Activated T-cell treated with anti-CD3 and anti-CD28 coated beads for 1 hour (primary cell): ENCODE results near the gene ACVR1C.
A peak's percentile ranks its signal among the peaks of the same experiment; 100 is the strongest.

Source experiments
- DNase-seq: peaks from one replicate; pipeline ENCODE4 v3.0.0-alpha.2; 2020; ENCODE audit warnings: low read depth

ACVR1C gene

GRCh38 chr2:157628477-157629415, at the start of gene ACVR1C:
TSS of gene ACVR1C (minus strand) at chr2:157628864. CDS start at chr2:157628644, 220 bp downstream.
- DNase-seq: peak; percentile 41

- DNase-seq: no peak
Observed at GRCh38 chr2:157677941-157678340, 49.3 kb upstream of the ACVR1C start.

DNA sequence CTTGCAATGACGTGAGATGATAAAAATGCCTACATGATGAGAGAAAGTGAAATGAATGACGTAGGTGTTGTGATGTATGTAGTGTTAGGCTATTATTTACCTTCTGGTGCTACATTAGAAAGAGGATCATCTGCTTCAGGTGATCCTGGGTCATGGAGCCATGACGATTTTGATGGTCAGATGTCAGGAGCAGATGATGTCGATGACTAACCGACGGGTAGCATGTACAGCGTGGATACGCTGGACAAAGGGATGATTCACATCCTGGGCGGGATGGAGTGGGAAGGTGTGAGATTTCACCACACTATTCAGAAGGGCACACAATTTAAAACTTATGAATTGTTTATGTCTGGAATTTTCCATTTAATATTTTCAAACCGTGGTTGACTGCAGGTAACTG, 43.5 kb upstream of the ACVR1C start:
- no peak for DNase-seq

GRCh38 chr2:157662401-157662800, 33.7 kb upstream of the ACVR1C start:
- DNase-seq: no peak

GRCh38 chr2:157661776-157662175, 33.1 kb upstream of the ACVR1C start:
- DNase-seq: no peak

DNA sequence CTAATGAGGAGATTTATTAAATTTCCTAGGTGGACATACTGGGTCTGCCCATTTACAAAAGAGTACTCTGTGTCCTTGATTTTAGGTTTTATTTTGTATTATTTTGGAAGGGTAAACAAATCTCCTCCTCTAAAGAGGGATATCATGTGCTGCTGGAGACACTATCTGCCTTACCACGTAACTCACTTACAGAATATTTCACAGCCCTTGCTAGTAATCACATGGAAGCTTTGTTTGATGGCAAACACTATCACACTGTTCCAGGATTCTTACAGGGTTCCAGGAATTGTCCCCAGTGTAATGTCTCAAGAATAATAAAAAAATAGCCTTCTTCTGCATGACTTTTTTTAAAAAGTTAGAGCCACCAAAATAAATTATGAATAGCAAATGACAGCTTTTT, 29.2 kb upstream of the ACVR1C start:
- DNase-seq: no peak

- no peak for DNase-seq
Observed at GRCh38 chr2:157657101-157657500, 28.4 kb upstream of the ACVR1C start.

DNA sequence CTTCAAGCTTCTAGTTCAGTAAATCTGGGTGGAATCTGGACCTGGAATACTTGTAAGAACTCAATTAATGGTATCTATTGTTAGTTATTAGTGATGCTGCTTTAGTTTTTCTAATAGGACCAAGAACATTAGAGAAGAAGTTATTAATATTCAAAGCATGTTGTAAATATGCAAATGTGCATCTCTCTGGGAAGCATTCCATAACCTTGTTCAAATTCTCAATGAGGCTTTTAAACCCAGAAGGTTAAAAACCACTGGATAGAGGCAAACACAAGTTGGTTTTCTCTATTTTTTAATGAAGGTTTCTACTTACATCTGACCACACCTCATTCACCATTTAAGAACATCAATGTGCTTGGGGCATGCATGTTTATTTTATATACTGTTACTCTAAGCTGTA, 16.1 kb upstream of the ACVR1C start:
- no peak for DNase-seq

- DNase-seq: no peak
Observed at GRCh38 chr2:157631861-157632260, 3.2 kb upstream of the ACVR1C start.

GRCh38 chr2:157627594-157628476, 829 bp downstream of the ACVR1C start:
- DNase-seq: peak; percentile 13

GRCh38 chr2:157625296-157625695, 3.4 kb downstream of the ACVR1C start:
- no peak for DNase-seq

GRCh38 chr2:157620956-157621355, 7.7 kb downstream of the ACVR1C start:
- no peak for DNase-seq

GRCh38 chr2:157611726-157612125, 16.9 kb downstream of the ACVR1C start:
- no peak for DNase-seq

DNA sequence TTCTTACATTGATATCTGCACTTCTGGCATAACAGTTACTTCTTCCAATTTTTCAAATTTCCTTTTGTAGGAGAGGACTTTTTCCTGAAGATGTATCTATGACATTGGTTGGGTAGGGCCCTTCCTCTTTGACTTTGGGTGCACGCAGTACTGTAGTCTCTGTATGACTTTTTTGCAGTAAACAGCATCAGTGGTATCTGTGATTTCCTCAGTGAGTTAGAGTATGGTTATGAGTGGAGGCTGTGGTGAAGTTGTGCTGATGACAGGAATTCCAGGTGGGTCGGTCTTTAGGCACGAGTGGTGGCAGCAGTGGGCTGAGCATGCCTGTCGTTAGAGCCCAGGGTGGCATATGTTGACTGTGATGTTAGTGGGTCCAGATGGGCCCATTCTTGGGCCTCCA, 17.6 kb downstream of the ACVR1C start:
- DNase-seq: no peak

DNA sequence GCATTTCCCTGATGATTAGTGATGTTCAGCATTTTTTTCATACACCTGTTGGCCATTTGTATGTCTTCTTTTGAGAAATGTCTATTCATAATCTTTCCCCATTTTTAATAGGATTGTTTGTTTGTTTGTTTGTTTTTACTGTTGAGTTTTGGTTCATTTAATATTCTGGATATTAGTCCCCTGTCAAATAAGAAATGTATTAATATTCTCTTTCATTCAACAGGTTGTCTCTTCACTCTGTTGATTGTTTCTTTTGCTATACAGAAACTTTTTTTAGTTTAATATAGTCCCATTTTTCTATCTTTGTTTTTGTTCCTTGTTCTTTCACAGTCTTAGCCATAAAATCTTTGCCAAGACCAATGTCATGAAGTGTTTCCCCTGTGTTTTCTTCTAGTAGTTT, 22.1 kb downstream of the ACVR1C start:
- DNase-seq: no peak

GRCh38 chr2:157603198-157603597, 25.5 kb downstream of the ACVR1C start:
- no peak for DNase-seq

DNA sequence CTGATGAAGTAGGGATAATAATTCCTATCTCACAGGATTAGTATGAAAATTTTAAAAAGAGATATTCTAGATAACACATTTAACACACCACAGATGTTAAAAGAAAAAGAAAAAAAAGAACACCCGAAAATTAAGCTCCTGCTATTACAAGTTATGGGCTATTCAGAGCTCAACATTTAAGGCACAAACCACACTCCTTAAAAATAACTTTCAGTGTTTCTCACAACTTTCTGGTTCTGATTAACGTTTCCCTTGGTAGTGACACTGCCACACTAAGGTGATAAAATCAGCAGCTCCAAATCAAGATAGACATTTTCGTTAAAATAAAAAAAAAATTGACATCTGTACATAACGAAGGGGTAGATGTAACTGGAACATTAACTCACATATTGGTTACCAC, 26.9 kb downstream of the ACVR1C start:
- DNase-seq: no peak

DNA sequence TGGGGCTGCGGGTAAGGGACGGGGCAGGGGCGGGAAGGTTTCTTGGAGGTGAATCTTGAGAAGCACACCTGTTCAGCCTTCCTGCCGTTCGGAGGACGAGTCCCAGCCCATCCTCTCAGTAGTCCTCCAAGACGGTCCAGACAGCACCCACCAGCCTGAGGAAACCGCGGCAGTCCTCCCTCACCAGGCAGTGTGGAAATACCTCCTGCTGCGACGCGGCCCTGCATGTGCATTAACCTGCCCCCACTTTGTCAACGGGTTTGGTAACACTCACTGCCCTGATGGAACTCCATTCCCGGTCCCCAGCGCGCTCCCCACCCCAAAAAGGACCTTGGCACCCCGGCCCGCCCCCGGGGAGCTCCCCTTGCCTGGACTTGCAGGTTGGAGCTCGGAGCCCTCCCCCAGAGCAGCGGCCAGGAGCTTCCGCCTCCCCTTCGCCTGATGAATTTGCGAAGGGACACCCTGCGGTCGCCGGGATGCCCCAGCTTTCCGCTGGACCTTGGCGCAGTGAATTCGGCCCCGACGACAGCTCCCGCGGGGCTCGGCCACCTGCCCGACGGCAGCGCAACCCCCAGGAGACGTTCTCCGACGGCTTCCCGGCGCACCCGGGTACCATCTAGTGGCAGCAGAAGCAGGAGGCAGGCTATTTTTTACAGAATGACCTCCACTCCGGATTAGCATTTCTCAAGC, 31.5 kb downstream of the ACVR1C start:
- DNase-seq: peak; percentile 46

DNA sequence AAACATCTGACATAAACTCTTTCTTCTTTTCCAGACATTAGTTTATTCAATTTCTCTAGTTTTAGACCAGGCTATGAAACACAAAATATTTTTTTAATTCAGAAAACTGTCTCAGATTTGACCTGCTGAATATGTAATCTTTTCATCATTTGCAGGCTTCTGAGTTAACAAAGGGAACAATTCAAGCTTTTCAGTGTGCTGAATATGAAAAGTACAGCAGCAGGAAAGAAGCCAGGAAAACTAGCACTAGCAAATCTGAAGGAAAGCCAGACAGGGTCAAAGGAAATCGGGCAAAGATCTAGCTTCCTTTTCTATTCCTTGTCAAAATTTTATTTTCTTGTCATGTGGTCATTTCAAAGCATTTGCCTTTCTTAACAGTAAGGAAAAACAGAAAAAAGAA, 35.3 kb downstream of the ACVR1C start:
- no peak for DNase-seq

DNA sequence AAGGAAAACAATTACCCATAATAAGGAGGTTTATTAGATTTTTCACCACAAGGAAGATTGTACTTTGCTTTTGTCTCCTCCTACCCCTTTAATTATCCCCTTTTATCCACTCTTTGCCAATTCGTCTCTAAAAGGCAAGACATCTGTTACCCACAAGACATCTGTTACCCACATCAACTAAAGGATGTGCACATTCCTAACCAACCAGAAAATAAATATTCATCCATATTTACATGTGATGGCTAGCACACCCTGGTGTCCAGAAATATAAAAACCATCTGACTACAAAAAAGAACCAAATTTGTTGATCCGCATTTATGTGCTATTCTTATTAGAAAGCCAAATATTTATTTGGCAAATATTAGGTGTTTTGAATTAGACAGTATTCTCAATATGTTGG, 35.7 kb downstream of the ACVR1C start:
- DNase-seq: no peak

- DNase-seq: no peak
Observed at GRCh38 chr2:157592374-157592773, 36.3 kb downstream of the ACVR1C start.

- DNase-seq: no peak
Observed at GRCh38 chr2:157587576-157587975, 41.1 kb downstream of the ACVR1C start.
